ENCODE measurements around the gene LDLRAD3.
"Not testable (repeated sequence)": the region's sequence is repeated elsewhere in the genome, so short reads cannot be mapped to it uniquely, and the experiment has no call there.

The LDLRAD3 gene

DNA sequence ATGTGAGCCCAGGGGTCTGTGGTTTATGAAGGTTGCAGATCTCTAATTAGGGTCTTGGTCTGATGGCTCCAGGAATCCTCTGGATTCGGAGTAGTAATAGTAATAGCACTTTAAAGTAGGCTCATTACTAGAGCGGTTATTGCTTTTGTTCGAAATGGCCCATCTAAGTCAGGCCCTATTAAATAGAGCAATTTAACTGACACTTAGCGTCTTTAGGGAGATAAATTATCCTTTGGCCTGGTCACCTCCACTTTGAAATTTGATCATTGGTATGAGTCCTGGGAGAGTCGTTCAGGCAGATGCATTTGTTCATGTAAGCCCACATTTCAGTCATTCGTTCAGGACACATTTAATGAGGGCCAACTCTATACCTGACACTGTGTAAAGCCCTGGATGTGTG lies 54.8 kb downstream of the LDLRAD3 start:
- DNase-seq, result no peak

DNA sequence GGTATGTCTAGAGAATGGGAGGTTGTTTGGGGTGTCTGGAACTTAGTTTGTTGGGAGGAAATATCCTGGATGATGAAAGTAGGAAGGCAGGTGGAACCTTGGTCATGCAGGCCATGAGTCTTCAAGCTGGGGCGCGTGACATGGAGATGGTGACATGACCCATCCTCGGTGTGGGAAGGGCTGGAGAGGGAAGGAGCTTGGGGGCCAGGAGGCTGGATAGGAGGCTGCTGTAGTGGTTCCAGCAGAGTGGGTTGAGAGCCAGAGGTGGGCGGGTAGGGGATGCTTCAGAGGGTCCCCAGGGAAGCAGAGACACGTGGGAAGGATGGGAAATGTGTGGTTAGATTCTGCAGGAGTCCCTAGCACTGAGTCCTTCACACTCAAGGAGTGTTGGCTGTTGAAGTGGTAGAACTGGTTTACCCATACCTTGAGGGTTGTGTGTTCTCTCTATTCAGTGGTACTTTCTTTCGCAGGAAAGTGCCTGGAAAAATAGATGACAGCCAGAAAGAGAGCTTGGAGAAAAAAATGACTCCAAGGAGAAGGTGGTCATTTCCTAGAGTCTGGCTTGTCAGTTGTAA lies 56.8 kb downstream of the LDLRAD3 start:
- no peak for DNase-seq

DNA sequence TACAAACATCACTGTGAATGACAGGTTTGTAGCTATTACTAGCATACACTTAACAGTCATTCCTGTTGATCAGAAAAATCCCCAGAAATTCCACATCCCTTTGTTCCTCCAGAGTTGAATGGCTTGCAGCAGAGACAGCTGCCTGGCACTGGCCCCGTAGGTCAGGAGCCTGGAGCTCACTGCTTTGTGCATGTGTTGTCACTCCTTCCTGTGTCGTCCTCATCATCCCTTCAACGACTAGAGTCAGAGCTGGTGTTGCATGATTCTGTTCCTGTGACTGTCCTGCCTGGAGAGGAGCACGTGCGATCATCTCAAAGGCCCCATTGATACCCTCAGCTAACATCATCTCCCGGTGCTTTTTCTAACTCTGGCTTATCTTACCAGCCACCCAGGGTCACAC lies 58.3 kb downstream of the LDLRAD3 start:
- no peak for DNase-seq

DNA sequence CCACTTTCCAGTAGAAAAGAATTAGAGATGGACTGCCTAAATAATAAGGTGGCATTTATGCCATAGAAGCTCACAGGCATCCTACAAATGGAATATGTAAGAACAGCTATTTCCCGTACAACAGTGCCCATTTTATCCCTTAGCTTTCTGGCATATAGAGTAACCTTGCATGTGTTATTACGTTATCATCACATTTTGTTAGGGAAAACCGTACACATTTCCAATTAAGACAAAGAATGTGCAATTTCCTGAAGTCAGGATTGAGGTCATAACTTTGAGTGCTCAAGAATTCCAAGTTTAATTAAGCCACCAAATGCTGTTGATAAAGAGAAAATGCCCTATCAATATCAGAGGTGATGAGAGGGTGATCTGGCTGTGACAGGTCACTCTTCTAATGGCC lies 58.9 kb downstream of the LDLRAD3 start:
- no peak for DNase-seq

DNA sequence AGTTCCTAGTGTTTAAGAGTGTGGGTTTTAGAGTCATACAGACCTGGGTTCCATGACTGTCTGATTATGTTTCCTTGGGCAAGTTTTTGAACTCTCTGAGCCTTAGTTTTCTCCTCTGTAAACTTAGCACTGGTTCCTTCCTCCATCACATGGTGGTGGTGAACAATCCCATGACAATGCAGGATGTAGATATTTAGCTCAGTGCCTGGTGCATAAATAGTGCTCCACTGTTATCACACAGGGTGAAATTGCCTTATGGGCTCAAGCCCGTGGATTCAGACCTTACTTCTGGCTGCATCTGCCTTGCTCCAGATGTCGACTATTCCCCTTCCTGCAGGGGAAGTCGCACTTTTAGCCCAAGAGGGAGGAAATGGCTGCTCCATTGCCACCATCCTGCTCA lies 62.7 kb downstream of the LDLRAD3 start:
- no peak for DNase-seq

DNA sequence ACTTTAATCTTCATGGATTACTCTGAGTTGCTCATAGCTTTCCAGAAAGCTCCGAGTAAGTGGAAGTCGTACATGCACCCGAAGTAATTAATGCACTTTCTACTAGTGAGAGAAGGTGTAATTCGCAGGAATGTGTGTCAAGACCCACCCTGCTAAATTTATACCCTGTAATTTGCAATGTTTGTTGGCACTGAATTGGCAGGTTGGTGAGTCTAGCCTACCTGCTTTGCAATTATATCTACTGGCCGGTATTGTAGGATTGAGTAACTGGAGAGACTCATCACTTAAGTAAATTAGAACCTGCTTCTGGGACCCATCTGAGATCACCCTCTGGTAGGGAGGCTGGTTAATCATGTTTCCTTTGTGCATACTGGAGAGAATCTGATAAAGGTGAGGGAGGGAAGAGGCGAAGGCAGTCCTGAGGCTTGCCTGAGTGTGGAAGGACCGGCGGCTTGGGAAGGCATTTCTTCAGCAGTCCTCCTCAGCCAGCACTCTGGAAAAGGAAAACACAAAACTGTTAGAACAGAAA lies 63.3 kb downstream of the LDLRAD3 start:
- no peak for DNase-seq

DNA sequence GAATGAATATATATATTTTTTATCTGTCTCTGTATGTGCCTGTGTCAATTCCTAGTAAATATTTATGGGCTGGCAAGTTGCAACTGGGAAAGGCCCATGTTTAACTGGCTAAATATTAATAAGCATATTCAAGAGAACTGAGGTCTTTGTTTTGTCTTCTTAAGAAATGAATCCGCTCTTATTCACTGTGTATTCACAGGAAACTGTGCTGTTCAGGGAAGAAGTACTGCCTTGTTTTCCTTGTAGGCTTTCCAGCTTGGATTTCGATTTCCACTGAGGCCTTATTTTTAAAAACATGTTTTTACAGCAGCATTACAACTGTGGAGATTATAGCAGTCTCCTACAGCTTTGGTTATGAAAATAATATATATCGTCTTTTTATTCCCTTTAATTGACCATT lies 64.7 kb downstream of the LDLRAD3 start:
- no peak for DNase-seq

DNA sequence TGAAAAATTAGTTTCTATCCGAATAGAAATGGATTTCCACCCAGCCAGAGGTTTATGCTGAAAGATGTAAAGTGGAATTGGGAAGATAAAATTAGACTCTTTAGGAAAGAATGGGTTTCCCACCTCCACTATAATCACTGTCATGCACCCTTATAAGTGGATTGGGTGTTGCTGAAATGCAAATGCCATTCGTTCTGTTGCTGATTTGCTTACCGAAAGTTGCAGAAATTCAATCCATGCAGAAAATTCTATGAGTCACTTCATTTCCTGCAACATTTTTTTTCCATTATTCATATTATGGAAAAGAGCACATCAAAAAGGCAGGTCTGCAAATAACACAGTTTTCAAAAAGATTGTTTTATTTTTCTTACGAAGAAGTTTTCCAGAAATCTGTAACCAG lies 65.6 kb downstream of the LDLRAD3 start:
- no peak for DNase-seq

DNA sequence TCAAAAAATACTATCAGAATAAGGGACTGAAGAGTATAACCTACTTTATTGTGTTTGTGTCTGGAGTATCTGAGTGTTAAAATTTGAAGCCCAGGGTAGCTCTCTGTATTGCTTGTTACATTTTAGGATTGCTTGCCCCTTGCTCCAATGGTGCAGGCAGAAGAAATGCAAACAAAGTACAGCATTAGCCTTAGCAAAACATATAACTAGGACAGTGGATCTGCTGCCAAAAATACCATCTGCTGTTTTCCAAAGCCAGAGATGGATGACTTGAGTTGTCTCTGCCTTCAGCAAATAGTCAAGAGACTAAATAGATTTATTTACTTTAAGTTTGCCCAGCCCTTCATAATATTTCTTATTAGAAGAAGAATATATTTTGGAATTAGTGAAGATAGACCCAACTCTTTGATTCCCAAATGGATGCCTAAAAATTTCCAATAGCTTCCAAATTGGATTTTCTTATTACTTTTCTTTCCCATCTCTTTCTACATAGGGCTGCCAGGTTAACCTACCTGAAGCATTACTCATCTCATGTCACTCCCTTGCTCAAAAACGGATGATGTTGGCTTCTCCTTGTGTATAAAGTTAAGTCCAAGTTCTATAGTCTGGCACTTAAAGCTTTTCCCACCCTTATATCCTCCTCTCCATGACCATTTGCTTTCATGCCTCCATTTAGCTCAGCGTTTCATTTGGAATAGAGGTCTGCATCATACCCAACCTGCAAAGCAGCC lies 66.3 kb downstream of the LDLRAD3 start:
- no peak for DNase-seq

DNA sequence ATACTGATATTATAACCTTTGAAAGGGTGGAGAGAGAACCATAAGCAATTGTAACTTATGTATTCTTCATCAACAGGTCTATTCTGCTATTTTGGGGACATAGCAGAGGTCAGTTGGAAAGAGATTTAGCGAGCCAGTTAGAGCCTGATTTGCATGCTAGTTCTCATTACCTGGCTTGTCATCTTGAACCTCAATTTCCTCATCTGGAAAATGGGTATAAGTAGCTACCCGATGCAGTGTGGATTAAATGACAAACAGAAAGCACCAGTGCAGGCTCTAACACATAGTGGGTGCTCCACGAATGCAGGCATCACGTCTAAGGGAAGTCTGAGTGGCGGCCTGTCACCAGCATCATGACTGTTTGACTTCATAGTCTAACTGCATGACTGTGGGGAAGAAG lies 67.7 kb downstream of the LDLRAD3 start:
- no peak for DNase-seq

DNA sequence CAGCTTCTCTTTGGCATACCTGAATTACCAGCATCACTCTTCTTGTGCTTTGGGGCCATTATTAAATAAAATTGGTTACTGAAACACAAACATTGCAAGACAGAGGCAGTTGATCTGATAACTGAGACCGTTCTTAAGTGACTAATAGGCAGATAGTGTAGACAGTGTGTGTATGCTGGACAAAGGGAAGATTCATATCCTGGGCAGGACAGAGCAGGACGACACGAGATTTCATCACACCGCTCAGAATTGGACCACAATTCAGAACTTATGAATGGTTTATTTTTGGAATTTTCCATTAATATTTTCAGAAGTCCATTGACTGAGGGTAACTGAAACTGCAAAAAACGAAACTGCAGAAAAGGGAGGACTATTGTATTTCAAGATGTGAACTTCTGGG lies 68.6 kb downstream of the LDLRAD3 start:
- no peak for DNase-seq

DNA sequence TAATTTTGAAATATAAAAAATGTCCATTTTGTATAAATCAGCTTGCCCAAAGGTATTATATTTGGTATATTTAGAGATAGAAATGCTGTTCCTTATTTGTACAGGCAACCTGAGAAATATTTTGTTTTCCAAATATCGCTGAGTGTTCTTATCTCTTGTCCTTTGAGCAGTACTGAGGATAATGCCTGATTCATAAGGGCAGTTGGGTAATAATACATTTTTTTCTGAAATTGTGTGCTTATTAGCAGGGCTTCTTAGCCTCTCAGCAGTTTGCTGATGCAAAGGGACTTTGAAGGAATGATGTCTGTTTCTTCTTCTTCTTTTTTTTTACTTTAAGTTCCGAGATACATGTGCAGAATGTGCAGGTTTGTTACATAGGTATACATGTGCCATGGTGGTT lies 69.1 kb downstream of the LDLRAD3 start:
- no peak for DNase-seq

DNA sequence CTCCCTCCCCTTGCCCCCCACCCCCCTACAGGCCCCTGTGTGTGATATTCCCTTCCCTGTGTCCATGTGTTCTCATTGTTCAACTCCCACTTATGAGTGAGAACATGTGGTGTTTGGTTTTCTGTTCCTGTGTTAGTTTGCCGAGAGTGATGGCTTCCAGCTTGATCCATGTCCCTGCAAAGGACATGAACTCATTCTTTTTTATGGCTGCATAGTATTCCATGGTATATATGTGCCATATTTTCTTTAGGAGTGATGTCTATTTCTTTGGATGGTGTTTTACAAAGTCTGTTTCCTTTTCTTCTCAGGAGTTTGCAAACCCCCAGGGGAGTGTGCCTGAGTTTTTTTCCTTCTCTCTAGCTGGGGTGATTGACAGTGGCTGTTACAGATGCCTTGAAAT lies 69.6 kb downstream of the LDLRAD3 start:
- DNase-seq, result not testable (repeated sequence)

DNA sequence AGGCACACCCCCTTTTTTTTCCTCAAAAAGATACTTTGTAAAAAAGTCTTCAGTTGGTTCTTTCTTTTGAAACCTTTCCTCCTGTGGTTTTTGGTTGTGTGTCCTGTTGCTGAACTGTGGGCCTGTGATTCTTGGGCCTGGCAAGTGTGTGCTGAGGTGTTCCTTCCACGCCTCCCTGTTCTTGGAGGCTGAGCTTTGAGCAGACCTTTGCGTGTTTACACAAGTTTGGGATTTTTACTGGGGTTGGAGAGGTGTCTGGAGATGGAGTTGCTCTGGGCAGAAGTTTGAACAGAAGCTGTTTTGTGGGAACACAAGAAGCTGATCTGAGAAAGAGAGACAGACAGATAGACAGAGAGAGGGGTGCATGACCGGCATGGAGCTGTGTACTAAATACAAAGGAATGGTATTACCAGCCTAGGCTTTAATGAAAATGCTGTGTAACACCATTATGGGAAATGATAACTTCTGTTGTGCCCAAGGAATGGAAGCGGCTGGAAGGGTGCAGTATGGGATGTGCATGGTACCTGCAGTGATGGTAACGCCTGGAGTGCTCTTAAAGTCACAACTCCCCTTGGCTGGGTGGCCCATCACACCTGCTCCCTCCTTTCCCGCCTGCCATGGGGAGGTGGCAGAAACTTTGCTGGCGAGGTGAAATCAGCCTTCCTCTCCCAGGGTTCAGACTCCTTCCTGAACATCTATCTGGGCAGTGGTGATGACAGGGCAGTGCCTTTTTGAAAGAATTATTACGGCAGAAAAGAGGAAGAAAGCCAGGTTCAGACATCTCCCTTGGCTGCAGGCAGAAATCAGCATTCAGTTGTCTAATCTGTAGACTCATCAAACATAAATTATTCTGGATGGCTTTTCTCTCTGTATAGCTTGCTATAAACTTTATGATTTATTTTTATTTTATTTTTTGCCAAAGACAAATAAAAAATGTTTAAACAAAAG lies 70.4 kb downstream of the LDLRAD3 start:
- DNase-seq, result no peak

DNA sequence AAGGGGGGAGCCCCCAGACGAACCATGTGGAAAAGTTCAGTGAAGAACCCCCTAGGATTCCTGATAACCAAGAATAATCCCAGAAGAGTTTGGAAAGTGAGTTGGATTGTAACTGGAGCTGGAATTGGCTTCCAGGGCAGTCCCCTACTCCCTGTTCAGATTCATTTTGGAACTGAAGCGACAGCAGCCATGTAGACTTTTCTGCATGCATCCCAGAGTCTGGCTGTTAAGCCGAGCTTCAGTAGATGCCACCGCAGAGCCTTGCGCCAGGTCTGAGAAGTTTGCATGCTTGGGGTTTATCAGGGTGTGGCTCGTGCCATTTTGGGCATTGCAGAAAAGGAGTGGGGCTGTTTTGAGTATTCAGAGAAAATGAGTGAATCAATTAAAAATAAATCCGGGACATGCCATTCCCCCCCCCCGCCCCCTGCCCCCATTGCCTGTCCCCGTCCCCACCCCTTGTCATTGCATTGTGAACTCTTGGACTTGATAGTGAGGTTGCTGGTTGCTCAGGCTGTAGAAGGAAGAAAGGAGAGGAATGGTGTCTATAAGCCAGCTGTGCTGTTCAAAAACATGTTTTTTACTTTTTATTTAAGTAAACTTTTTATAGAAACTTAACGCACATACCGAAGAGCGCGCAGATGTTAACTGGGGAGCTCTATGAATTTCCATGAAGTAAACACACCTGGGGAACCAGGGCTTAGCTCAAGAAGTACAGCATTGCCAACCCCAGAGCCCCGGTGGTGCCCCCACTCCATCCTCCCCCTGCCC lies 71.2 kb downstream of the LDLRAD3 start:
- no peak for DNase-seq

DNA sequence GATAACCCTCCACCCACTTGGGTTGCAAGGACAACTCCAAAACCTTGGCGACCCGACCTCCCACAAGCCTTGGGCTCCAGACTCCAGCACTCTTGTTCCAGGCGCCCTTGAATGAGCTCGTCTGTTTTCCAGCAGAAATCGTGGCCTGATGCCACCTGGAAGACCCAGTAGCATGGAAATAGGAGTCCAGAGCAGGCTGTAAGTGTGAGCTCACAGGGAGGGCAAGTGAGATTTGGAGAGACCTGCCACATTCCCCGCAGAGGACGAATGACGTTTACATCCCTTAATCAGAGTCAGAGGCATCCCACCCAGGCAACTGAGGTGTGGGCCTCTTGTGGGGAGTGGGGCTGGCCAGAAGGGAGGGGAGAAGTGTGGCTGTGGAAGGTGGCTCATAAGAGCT lies 71.9 kb downstream of the LDLRAD3 start:
- DNase-seq, result no peak

DNA sequence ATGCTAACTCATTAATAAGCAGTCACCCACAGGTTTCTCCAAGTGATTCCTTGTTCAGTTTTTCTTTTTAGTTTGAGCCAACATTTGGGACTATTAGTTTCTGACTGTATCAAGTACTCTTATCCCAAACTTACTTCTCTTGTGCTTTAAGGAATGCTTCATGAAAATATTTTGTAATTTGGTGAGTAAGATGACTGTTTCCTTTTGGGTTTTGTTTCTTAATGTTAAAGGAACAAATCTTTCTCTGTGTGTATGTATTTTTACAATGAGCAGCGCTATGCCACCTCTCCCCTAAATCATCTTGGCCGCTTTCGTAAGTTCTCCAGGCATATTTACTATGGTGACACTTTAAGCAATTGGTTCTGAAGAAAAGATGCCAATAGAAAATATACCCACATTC lies 72.4 kb downstream of the LDLRAD3 start:
- no peak for DNase-seq

DNA sequence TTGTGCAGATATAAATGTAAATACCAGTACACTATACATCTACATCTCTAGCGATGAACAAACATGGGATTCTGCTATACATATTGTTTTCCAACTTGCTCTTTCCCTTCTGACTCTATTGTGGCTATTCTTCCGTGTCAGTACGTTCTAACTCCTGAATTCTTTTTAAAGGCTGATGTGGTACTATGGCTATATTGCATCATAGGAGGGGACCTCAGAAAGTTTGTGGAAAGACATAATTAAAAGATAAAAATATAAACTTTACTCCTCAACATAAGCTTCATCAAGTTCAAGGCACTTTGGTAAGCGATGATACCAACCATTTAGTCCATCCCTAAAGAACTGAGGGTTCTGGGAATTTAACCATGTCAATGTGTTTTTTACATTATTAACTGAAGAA lies 72.8 kb downstream of the LDLRAD3 start:
- DNase-seq, result no peak

DNA sequence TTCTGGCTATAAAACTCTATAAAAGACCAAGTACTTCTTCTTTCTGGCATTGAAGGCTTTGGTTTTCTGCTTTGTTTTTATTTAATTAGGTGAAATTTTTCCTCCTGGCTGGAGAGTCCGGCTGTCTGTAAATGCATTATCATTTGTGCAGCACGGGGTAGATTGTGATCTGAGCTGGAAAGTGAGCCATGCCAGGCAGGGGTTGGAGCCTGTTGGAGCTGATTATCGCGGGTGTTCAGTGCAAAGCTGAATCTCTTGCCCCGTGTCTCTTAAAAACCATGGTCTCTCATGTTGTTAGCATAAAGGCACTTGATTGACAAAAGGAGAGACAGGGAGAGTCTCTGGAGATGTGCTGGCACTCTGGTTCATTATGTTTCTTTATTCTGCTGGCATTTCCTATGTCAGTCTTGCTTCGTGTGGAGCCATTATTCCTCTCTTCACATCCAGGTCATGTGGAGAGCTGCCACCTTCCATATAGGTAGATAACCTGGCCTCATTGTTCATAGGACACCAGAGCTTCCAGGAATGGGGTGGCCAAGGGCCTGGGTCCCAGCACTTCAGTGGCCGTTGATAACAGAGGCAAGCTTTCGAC lies 75.2 kb downstream of the LDLRAD3 start:
- DNase-seq, result no peak

DNA sequence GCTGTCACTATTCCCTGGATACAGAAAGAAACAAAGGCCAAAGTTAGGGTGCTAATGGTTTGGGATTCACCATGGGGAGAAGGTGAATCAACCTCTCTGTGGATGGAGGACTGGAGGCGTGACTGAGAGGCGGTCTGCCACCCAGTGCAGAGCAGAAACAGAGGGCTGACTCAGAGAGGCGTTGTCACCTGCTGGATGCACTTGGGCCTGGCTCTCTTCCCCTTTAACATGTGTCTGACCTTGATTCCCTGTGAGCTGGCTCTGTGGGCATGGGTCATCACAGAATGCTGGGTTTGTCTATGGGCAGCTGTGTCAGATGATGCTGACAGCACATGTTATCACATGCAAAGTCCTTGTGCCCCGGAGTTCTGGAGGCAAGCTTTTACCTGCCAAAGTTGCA lies 75.9 kb downstream of the LDLRAD3 start:
- no peak for DNase-seq

DNA sequence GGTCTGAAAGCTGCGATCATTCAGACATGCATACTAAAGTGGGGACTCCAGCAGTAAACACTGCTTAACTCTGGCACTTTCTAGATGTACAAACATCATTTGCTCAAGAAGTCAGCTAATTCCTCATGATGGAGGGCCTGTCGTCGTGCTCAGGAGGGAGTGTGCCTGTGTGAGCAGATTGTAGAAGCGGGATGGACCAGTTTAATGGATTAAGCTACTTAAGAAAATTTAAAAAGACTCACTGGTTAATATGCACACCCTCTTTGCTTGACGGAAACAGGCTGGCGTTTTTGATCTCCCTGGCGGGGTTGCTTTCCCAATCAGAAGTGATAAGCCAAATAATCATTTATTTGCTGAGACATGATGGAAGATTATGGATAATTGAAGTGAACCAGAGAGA lies 79.0 kb downstream of the LDLRAD3 start:
- no peak for DNase-seq

DNA sequence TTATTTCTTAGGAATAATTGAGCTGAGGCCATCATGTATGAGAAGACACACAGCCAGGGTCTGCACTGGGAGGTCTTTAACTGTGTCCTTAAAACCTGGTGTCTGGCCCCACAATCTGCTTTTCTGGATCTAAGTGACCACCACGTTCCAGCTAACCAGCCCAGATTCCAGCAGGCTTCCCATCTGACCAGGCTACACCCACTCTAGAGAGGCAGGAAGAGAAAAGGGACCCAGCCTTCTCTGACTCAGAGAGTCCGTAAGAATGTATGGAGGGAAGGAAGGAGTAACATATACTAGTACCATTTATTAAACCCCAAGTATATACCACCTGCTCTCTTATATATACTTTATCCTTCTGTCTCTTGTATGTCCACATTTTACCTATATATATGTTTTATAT lies 80.1 kb downstream of the LDLRAD3 start:
- DNase-seq, result no peak

DNA sequence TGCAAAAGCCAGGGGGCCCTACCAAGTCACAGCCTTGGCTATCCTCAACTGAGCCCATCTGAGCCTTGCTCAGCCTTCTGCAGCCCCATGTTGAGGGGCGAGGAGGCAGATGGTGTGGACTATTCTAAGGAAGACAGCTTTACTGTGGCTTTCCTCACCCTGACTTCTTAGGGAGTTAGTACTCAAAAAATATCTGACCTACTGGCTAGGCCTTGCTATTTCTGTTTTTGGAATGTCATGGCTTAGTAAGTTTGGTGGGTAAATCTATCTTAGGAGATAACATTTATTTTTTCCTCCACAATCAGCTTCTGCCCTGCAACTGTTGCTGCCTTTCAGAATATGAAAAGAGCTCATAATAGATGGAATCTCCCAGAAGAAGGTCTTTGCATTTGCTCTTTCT lies 80.9 kb downstream of the LDLRAD3 start:
- no peak for DNase-seq

All from activated T-cell treated with anti-CD3 and anti-CD28 coated beads for 4 hours (primary cell).